HepG2 (cell line): ENCODE results near the gene PLEKHM2. TPM values are rescaled to one million over a fixed set of nuclear protein-coding genes. Genes with fewer than 3 reads are reported as not detected.

ENCODE experiments used
- ATAC-seq: fragments of 200-7000 bp; cut with Tn5 transposase; 3 replicates; pipeline ENCODE4 v1.9.1; 2020; ENCODE audit warnings: mild to moderate bottlenecking, moderate library complexity
- BruUV-seq: library from RNA; stranded (reverse); fragments of 400-500 nt; replicated peaks from 2 replicates; lab custom pipeline; 2021; lab: Mats Ljungman, UMichigan
- CTCF ChIA-PET: fragments of 300-600 bp; formaldehyde crosslinking; extraction: SDS; loops from one replicate; lab custom pipeline; 2021; ENCODE audit warnings: low total read pairs, inconsistent platforms, low intra/inter-chr PET ratio; lab: Yijun Ruan, JAX
- POLR2A ChIA-PET: fragments of 350-600 bp; sonication (Branson Sonifier 250); formaldehyde crosslinking; loops from one replicate; lab custom pipeline; 2020; ENCODE audit warnings: antibody characterized with exemption, inconsistent platforms; lab: Yijun Ruan, JAX
- DNase-seq: peaks from one replicate; pipeline ENCODE4 v3.0.0-alpha.2; 2015; ENCODE audit warnings: low spot score
- FAIRE-seq: peaks from 3 replicates; lab custom pipeline; 2011; peaks lifted over from hg19 to GRCh38; lab: Jason Lieb, UNC
- H2AFZ ChIP-seq: one replicate; pipeline ENCODE4 v1.6.1; 2011; ENCODE audit warnings: low read length, inconsistent platforms
- H3K27ac ChIP-seq: fragments of 300-600 bp; 3 replicates; pipeline ENCODE4 v1.8.0; 2011; ENCODE audit warnings: mixed run types, mild to moderate bottlenecking, mixed read lengths, low read length, inconsistent platforms; ENCODE audit not compliant: insufficient read depth; ENCODE audit errors: extremely low read length
- H3K27me3 ChIP-seq, 2 experiments: fragments of 200-600 bp in 1 of 2; 2 replicates in 1 of 2; 3 replicates in 1 of 2; pipeline versions ENCODE4 v1.6.0 to v1.8.0; 2011; ENCODE audit warnings: low read length in 2 of 2, mild to moderate bottlenecking in 2 of 2, moderate library complexity in 2 of 2, inconsistent platforms in 1 of 2; ENCODE audit not compliant: insufficient read depth in 2 of 2, control insufficient read depth in 1 of 2
- H3K36me3 ChIP-seq, 2 experiments: fragments of 200-600 bp in 1 of 2; replicated peaks in 1 of 2; 2 replicates in 1 of 2; 3 replicates in 1 of 2; pipeline versions ENCODE4 v1.5.1 to v1.8.0; 2011; ENCODE audit warnings: low read length in 2 of 2, inconsistent platforms in 1 of 2; ENCODE audit not compliant: insufficient read depth in 2 of 2, control insufficient read depth in 1 of 2
- H3K4me1 ChIP-seq: 2 replicates; pipeline ENCODE4 v1.5.1; 2012; ENCODE audit warnings: low read length, inconsistent platforms; ENCODE audit not compliant: insufficient read depth
- H3K4me2 ChIP-seq: 2 replicates; pipeline ENCODE4 v1.6.0; 2011; ENCODE audit warnings: low read depth, low read length, inconsistent platforms
- H3K4me3 ChIP-seq, 3 experiments: fragments of 200-600 bp in 1 of 3; sonication (generic), shearing (Covaris generic) in 1 of 3; replicated peaks in 1 of 3; 2 replicates each; pipeline ENCODE4 v1.5.1; 2011 to 2016; ENCODE audit warnings: low read length in 3 of 3, inconsistent platforms in 2 of 3, low read depth in 2 of 3, mild to moderate bottlenecking in 2 of 3, control low read depth in 1 of 3, mixed read lengths in 1 of 3; ENCODE audit not compliant: insufficient read depth in 1 of 3
- H3K79me2 ChIP-seq: one replicate; pipeline ENCODE4 v1.6.1; 2011; ENCODE audit warnings: low read length, inconsistent platforms; ENCODE audit not compliant: insufficient read depth
- H3K9ac ChIP-seq: 2 replicates; pipeline ENCODE4 v1.6.0; 2011; ENCODE audit warnings: mild to moderate bottlenecking, low read depth, low read length, inconsistent platforms; ENCODE audit not compliant: insufficient read depth
- H3K9me3 ChIP-seq: 2 replicates; pipeline ENCODE4 v1.5.1; 2012; ENCODE audit warnings: mild to moderate bottlenecking, low read length
- H4K20me1 ChIP-seq: 2 replicates; pipeline ENCODE4 v1.6.0; 2011; ENCODE audit warnings: inconsistent platforms, mild to moderate bottlenecking, low read length, moderate library complexity; ENCODE audit not compliant: insufficient read depth
- BORCS8-MEF2B ChIP-seq: sonication (generic); formaldehyde crosslinking; IDR thresholded peaks from 2 replicates; pipeline ENCODE4 v1.8.0; 2022; ENCODE audit warnings: mild to moderate bottlenecking, missing genetic modification reagents
- BRD4 ChIP-seq: sonication (generic); formaldehyde crosslinking; IDR thresholded peaks from 2 replicates; pipeline ENCODE4 v1.4.0; 2020; ENCODE audit warnings: missing genetic modification reagents
- EZH2 ChIP-seq: conservative IDR thresholded peaks from 2 replicates; pipeline ENCODE4 v1.6.1; 2012; ENCODE audit warnings: mild to moderate bottlenecking, low read depth, low read length, moderate library complexity
- HDAC6 ChIP-seq: fragments of 200-600 bp; sonication (generic); IDR thresholded peaks from 2 replicates; pipeline ENCODE4 v1.7.0; 2017; ENCODE audit warnings: mild to moderate bottlenecking, antibody characterized with exemption, low read length, low read depth
- HNRNPL ChIP-seq: fragments of 200-400 bp; formaldehyde crosslinking; IDR thresholded peaks from 2 replicates; pipeline ENCODE4 v1.6.1; 2017; ENCODE audit warnings: mild to moderate bottlenecking, low read depth, low read length
- NFE2L1 ChIP-seq: sonication (generic); formaldehyde crosslinking; IDR thresholded peaks from 2 replicates; pipeline ENCODE4 v1.4.0; 2020; ENCODE audit warnings: missing genetic modification reagents, mild to moderate bottlenecking, borderline replicate concordance
- PRDM15 ChIP-seq: sonication (generic); formaldehyde crosslinking; IDR thresholded peaks from 2 replicates; pipeline ENCODE4 v1.4.0; 2020; ENCODE audit warnings: missing genetic modification reagents
- ZBTB7A ChIP-seq: sonication (generic); formaldehyde crosslinking; IDR thresholded peaks from 2 replicates; pipeline ENCODE4 v1.8.0; 2022; ENCODE audit warnings: mild to moderate bottlenecking, missing genetic modification reagents
- ZBTB7B ChIP-seq: sonication (generic); formaldehyde crosslinking; IDR thresholded peaks from 2 replicates; pipeline ENCODE4 v1.4.0; 2020; ENCODE audit warnings: missing genetic modification reagents
- ZFP37 ChIP-seq: sonication (generic); formaldehyde crosslinking; IDR thresholded peaks from 2 replicates; pipeline ENCODE4 v1.4.0; 2020; ENCODE audit warnings: missing genetic modification reagents, borderline replicate concordance
- ZNF331 ChIP-seq: sonication (generic); formaldehyde crosslinking; IDR thresholded peaks from 2 replicates; pipeline ENCODE4 v1.4.0; 2020; ENCODE audit warnings: missing genetic modification reagents
- ZNF362 ChIP-seq: sonication (generic); formaldehyde crosslinking; IDR thresholded peaks from 2 replicates; pipeline ENCODE4 v1.4.0; 2020; ENCODE audit warnings: missing genetic modification reagents, mild to moderate bottlenecking, borderline replicate concordance
- WGBS: methylation state at CpG from one replicate; pipeline ENCODE4 v1.1.6; 2017; ENCODE audit warnings: low lambda C conversion rate; 5-methylcytosine and 5-hydroxymethylcytosine counted together
- in situ Hi-C: cut with HindIII; loops from 2 replicates; pipeline ENCODE4 v1.10.0; 2017; ENCODE audit warnings: low pct_unique_long_range_greater_than_20kb; ENCODE audit not compliant: extremely low pct_ligation_motif_present
- intact Hi-C: fragments of 100-400 bp; cut with micrococcal nuclease; formaldehyde crosslinking; loops from one replicate; pipeline ENCODE4 v1.10.0; 2022; ENCODE audit not compliant: unreplicated experiment
- polyA plus RNA-seq, 8 experiments: library from polyadenylated mRNA; depleted of rRNA in 3 of 8; stranded (reverse) in 7 of 8; unstranded in 1 of 8; fragments of >200 nt; fragmentation: Illumina TruSeq in 4 of 8; extraction: Trizol in 4 of 8; gene quantifications; 2 replicates each; pipeline versions ENCODE4 v1.2.1 to v1.2.3, GENCODE V29; 2011 to 2016; ENCODE audit warnings: low read depth in 4 of 8, missing spikeins in 1 of 8, mixed read lengths in 1 of 8; ENCODE audit not compliant: insufficient read depth in 1 of 8
- total RNA-seq, 5 experiments: library from RNA; depleted of rRNA; stranded (reverse); fragments of >200 nt; fragmentation: Illumina TruSeq; extraction: Trizol; gene quantifications; 2 replicates each; pipeline ENCODE4 v1.2.3, GENCODE V29; 2016; ENCODE audit warnings: low read depth in 1 of 5
- TF ChIP-seq, protein P1 (sequence below): sonication (generic); formaldehyde crosslinking; IDR thresholded peaks from 2 replicates; pipeline ENCODE4 v1.4.0; 2020; ENCODE audit warnings: missing genetic modification reagents, low read depth, mild to moderate bottlenecking, borderline replicate concordance
- TF ChIP-seq, protein P2 (sequence below): sonication (generic); formaldehyde crosslinking; IDR thresholded peaks from 2 replicates; pipeline ENCODE4 v1.4.0; 2020; ENCODE audit warnings: mild to moderate bottlenecking, missing genetic modification reagents
- TF ChIP-seq, protein P3 (sequence below): sonication (generic); formaldehyde crosslinking; IDR thresholded peaks from 2 replicates; pipeline ENCODE4 v1.9.0; 2022; ENCODE audit warnings: low read depth, missing genetic modification reagents
- TF ChIP-seq, protein P4 (sequence below): IDR thresholded peaks from 2 replicates; pipeline ENCODE4 v1.6.1; 2012; ENCODE audit warnings: inconsistent platforms

PLEKHM2 gene
- total and polyA plus RNA-seq, 2 of the 13 experiments (the other 11 are each of a cell fraction or from before 2014, with no cell fraction given): 16.5 to 27.3 TPM

DNA sequence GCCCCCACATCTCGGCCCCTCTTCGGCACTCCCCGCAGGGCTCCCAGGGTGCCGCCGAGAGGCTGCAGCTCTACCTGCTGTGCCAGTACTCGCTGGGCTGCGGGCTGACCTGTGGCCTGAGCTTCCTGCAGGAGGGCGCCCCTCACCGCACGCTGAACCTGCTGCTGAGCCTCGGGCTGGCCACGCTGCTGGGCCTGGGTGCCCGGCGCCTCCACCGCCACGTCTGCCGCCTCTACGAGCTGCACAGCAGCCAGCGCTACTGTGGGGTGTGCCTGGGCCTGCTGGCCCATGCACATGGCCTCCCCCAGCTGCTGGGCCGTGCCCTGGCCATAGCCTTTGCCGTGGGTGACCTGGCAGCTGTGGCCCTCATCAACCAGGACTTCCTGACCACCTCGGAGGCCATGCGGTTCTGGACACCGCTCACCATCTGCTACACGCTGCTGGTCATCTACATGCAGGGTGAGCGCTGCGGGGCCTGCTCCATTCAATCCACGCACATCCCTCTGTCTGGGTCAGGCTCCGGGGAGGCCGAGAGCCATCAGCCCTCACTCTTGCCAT lies 60.1 kb downstream of the PLEKHM2 start:
- no peak overlapping the region for H3K27ac ChIP-seq
- ChIA-PET POLR2A (interaction anchor here (1.1 to 1.6 kb wide), 2 partner anchors 141 to 155 kb away, joined by 3 to 4 read pairs; no protein-coding TSS in a partner anchor), CTCF (no interaction called here)
- no peak for DNase-seq
- H4K20me1 ChIP-seq: no peaks in the 10 kb centered on the region
- no peaks in the 10 kb centered on the region for H3K9me3 ChIP-seq
- FAIRE-seq: no peak
- H3K36me3 ChIP-seq: no peaks in the 10 kb centered on the region
- H3K4me1 ChIP-seq: peaks cover 81% of the 10 kb centered on the region
- H2AFZ ChIP-seq: no peak overlapping the region
- no peaks in the 10 kb centered on the region for H3K27me3 ChIP-seq
- no TSS peak for BruUV-seq
- 7% methylated on average over 3 of the region's 30 CpGs for WGBS
- peak overlapping the region; percentile 61 for H3K4me2 ChIP-seq
- no peaks in the 10 kb centered on the region for H3K79me2 ChIP-seq
- peak overlapping the region; percentile 21; the same call in 1 of the 2 replicates for H3K9ac ChIP-seq
- intact Hi-C loops: loop anchor here (10.0 kb wide), 1 partner anchor 59 kb away; the partner anchor contains the start of gene PLEKHM2
- ATAC-seq: peak; percentile 46
- in situ Hi-C loops: loop anchor here (5.0 kb wide), 1 partner anchor 147 kb away; no protein-coding TSS in a partner anchor
- H3K4me3 ChIP-seq: peak overlapping the region in 1 of 3 experiments; percentile 48; a peak in 1 of 6 replicates
- TF ChIP-seq, protein P1, sequence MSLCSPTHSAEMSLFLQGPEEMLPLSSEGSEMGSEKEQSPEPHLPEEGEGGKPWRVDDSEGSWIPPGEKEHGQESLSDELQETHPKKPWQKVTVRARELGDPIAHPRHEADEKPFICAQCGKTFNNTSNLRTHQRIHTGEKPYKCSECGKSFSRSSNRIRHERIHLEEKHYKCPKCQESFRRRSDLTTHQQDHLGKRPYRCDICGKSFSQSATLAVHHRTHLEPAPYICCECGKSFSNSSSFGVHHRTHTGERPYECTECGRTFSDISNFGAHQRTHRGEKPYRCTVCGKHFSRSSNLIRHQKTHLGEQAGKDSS (CRISPR knock-in tag): no peak
- TF ChIP-seq, protein P2, sequence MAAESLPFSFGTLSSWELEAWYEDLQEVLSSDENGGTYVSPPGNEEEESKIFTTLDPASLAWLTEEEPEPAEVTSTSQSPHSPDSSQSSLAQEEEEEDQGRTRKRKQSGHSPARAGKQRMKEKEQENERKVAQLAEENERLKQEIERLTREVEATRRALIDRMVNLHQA (CRISPR knock-in tag): no peak
- TF ChIP-seq HNRNPL (peak; percentile 75; the same call in 1 of the 2 replicates), PRDM15 (CRISPR knock-in tag) (no peak), BRD4 (CRISPR knock-in tag) (0 out of 2 replicates have a peak, but pooled peaks have one; percentile 42), BORCS8-MEF2B (CRISPR knock-in tag) (no peak), ZFP37 (CRISPR knock-in tag) (no peak), ZBTB7A (no peak), ZNF362 (no peak), ZNF331 (CRISPR knock-in tag) (peak; percentile 70; the same call in 1 of the 2 replicates), HDAC6 (no peak), EZH2 (no peak), ZBTB7B (peak; percentile 52; the same call in 1 of the 2 replicates), NFE2L1 (no peak)
- TF ChIP-seq, protein P3, sequence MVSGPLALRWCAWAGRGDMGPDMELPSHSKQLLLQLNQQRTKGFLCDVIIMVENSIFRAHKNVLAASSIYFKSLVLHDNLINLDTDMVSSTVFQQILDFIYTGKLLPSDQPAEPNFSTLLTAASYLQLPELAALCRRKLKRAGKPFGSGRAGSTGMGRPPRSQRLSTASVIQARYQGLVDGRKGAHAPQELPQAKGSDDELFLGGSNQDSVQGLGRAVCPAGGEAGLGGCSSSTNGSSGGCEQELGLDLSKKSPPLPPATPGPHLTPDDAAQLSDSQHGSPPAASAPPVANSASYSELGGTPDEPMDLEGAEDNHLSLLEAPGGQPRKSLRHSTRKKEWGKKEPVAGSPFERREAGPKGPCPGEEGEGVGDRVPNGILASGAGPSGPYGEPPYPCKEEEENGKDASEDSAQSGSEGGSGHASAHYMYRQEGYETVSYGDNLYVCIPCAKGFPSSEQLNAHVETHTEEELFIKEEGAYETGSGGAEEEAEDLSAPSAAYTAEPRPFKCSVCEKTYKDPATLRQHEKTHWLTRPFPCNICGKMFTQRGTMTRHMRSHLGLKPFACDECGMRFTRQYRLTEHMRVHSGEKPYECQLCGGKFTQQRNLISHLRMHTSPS (CRISPR knock-in tag): peak; percentile 58
- TF ChIP-seq, protein P4, sequence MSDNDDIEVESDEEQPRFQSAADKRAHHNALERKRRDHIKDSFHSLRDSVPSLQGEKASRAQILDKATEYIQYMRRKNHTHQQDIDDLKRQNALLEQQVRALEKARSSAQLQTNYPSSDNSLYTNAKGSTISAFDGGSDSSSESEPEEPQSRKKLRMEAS: peak; percentile 80
